Esophagus muscularis mucosa (tissue), 3 donors: Measurements from ENCODE around the gene TMEM200B.

Experiments used
- CTCF ChIP-seq, 3 experiments: fragments of 200-600 bp in 2 of 3; fragments of 450-650 bp in 1 of 3; sonication (generic) in 2 of 3; IDR thresholded peaks; one replicate each; pipeline ENCODE4 v1.5.1; 2017 to 2019; ENCODE audit warnings: antibody characterized with exemption in 3 of 3, mild to moderate bottlenecking in 2 of 3, moderate library complexity in 1 of 3
- POLR2AphosphoS5 ChIP-seq, 2 donors: sonication (generic); formaldehyde crosslinking; IDR thresholded peaks; one replicate each; pipeline ENCODE4 v1.6.1; 2017; ENCODE audit warnings: antibody characterized with exemption in 2 of 2

- no peak for TF ChIP-seq POLR2AphosphoS5 (IDR thresholded peaks at IDR 0.05)
- no peak for TF ChIP-seq CTCF (IDR thresholded peaks at IDR 0.05)
Observed at GRCh38 chr1:29119121-29119929, 4.4 kb downstream of the TMEM200B start.
